Measurements from ENCODE around the gene NCKIPSD.

DNA sequence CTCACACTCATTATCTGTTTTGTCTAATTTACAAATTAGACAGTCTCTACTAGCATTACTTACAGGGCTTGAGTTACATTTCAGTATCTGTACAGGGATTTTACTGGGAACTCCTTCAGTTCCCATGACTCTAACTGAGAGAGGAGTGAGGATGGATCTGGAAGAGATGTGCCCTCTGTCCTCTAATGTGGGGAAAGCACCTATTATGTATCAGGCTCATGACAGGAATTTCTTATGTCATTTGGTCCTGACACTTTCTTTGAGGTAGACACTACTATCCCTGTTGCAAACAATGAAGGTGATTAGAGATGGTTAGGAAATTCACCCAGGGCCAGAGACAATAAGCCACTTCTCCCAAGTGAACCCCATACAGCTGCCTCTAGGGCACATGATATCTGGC, 10.9 kb upstream of the NCKIPSD start:
- TF ChIP-seq CTCF (IDR thresholded peaks at IDR 0.05 in 2 of 3, conservative IDR thresholded peaks at IDR 0.05 in 1 of 3; ENCODE audit: borderline replicate concordance in 1 of 3, insufficient read depth in 1 of 3, low read depth in 2 of 3, low read length in 2 of 3) (no peak), YY1 (IDR thresholded peaks at IDR 0.05; ENCODE audit: extremely low read depth, insufficient replicate concordance, low read depth, low read length) (no peak), CEBPB (IDR thresholded peaks at IDR 0.05; ENCODE audit: low read depth) (no peak)
- TF ChIP-seq, protein P1, sequence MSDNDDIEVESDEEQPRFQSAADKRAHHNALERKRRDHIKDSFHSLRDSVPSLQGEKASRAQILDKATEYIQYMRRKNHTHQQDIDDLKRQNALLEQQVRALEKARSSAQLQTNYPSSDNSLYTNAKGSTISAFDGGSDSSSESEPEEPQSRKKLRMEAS (IDR thresholded peaks at IDR 0.05), result no peak
